ENCODE results near the gene MAP1S.

- TF ChIP-seq GATA3 (IDR thresholded peaks at IDR 0.05; ENCODE audit: low read depth, low read length), result no peak
- TF ChIP-seq GATA2 (IDR thresholded peaks at IDR 0.05; ENCODE audit: low read depth, low read length), result no peak
These were observed 36.8 kb downstream of the MAP1S start for GRCh38 chr19:17755977-17756670.
